Measurements from ENCODE around the gene DIS3L2.

DIS3L2 gene

DNA sequence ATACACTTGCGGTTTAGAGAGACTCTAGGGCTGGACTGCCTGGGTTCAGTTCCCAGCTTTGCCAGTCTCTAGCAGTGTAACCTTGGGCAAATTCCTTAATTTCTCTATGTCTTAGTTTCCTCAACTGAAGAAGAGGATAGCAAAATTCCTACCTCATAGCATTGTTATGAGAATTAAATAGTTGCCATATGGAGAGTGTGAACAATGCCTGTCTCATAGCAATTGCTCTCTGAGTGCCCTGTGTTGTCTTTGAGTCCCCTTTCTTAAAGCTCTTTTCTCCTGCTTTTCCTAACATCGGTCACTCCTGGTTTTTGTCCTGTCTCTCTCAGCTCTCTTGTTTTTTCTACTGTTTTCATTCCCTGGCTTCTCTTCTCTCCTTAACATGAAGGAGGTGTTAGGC, 300.3 kb downstream of the DIS3L2 start:
- DNase-seq (ENCODE audit: low read depth) = no peak
- TF ChIP-seq, protein P1, sequence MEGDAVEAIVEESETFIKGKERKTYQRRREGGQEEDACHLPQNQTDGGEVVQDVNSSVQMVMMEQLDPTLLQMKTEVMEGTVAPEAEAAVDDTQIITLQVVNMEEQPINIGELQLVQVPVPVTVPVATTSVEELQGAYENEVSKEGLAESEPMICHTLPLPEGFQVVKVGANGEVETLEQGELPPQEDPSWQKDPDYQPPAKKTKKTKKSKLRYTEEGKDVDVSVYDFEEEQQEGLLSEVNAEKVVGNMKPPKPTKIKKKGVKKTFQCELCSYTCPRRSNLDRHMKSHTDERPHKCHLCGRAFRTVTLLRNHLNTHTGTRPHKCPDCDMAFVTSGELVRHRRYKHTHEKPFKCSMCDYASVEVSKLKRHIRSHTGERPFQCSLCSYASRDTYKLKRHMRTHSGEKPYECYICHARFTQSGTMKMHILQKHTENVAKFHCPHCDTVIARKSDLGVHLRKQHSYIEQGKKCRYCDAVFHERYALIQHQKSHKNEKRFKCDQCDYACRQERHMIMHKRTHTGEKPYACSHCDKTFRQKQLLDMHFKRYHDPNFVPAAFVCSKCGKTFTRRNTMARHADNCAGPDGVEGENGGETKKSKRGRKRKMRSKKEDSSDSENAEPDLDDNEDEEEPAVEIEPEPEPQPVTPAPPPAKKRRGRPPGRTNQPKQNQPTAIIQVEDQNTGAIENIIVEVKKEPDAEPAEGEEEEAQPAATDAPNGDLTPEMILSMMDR (IDR thresholded peaks at IDR 0.05; ENCODE audit: low read length, missing control alignments) = no peak
- H3K4me3 ChIP-seq (replicated peaks; ENCODE audit: low read depth, low read length) = no peak overlapping the region

DNA sequence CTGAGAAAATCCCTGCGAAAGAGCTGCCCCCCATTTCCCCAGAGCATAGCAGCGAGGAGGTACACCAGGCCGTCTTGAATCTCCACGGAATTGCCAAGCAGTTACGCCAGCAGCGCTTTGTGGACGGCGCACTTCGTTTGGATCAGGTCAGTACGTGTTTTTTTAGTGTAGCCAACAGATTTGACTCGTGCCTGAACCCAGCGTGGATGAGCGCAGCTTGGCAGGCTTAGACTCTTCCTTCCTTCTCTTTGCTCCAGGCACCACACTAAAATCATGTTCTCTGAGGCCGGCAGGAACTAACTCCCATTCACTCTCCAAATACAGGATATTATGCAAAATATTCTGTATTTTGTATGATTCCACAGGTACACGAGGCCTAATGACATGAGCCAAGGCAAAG, 301.8 kb downstream of the DIS3L2 start:
- no peak overlapping the region for H3K4me3 ChIP-seq (replicated peaks; ENCODE audit: low read depth, low read length)
- DNase-seq (ENCODE audit: low read depth) = no peak
- TF ChIP-seq, protein P1 (IDR thresholded peaks at IDR 0.05; ENCODE audit: low read length, missing control alignments) = no peak

DNA sequence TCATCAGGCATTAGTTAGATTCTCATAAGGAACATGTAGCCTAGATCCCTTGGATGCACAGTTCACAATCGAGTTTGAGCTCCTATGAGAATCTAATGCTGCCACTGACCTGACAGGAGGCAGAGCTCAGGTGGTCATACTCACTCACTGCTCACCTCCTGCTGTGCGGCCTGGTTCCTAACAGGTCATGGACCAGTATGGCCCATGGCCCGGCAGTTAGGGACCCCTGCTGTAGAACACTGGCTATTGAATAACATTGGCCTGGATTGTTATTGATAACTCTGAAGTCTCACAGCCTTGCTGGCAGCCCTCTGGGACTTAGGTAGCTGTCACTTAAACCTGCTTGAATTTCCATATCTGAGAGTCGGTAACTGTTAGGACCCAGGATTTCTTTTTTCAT, 302.6 kb downstream of the DIS3L2 start:
- TF ChIP-seq, protein P1 (IDR thresholded peaks at IDR 0.05; ENCODE audit: low read length, missing control alignments) = no peak
- DNase-seq (ENCODE audit: low read depth) = no peak
- H3K4me3 ChIP-seq (replicated peaks; ENCODE audit: low read depth, low read length) = no peak overlapping the region

DNA sequence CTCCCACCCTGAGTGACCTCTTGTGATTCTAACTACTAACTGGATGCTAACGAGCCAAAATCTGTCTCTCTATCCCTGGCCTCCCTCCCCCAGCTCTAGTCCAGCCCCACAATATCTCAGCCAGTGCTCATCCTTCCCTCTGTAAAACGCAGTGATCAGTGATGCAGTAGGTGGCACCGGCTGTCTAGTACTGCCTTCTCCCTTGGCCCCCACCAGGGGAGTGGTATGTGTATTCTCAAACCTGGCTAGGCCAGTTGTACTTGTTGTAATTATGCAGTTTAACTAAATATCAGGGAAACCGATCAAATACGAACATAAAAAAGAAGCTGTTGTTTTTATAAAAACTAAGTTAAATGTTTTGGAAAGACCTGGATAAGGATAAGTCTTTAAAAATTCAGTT, 303.8 kb downstream of the DIS3L2 start:
- no peak for DNase-seq (ENCODE audit: low read depth)
- TF ChIP-seq, protein P1 (IDR thresholded peaks at IDR 0.05; ENCODE audit: low read length, missing control alignments) = no peak
- no peak overlapping the region for H3K4me3 ChIP-seq (replicated peaks; ENCODE audit: low read depth, low read length)

DNA sequence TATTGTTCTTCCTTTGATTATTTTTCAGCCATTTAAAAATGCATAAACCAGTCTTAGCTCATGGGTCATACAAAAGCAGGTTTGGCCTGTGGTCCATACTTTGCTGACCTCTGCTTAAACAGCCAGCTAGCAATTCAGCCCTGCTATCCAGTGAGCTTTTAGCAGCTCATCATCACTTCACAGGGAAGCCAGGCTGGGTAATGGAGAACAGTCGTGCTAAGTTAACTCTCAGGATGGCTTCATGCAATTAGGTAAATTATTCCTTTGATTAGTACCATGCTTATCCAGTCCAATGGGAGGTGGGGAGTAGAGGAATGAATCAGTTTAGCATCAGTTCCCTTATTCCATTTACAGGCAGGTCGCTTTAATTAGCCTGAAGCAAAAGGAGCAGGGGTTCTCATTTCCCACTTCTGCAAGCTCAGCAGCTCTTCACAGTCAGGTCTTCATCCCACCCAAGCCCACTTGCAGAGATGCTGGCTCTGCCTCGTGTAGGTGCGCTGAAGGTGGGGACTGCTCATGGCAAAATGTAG, 307.2 kb downstream of the DIS3L2 start:
- TF ChIP-seq, protein P1 (IDR thresholded peaks at IDR 0.05; ENCODE audit: low read length, missing control alignments) = no peak
- no peak overlapping the region for H3K4me3 ChIP-seq (replicated peaks; ENCODE audit: low read depth, low read length)
- no peak for DNase-seq (ENCODE audit: low read depth)

DNA sequence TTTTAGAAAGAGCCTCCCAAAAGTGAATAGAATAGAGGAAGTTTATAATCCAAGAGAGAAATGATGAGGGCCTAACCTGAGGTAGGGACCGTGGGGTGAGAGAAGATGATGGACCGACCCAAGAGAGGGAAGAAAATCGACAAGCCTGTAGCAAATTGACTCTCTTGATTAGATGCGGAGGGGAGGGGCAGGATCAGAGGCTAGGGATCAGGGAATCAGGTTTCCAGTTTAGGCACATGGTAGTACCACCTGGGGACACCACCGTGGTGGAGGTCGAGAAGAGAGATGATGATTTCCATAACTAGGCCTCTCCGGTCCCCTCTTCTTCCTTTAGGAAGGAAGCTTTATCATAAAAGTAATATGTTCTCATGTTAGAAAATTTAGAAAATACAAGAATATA, 308.4 kb downstream of the DIS3L2 start:
- H3K4me3 ChIP-seq (replicated peaks; ENCODE audit: low read depth, low read length) = no peak overlapping the region
- DNase-seq (ENCODE audit: low read depth) = no peak
- TF ChIP-seq, protein P1 (IDR thresholded peaks at IDR 0.05; ENCODE audit: low read length, missing control alignments) = no peak

DNA sequence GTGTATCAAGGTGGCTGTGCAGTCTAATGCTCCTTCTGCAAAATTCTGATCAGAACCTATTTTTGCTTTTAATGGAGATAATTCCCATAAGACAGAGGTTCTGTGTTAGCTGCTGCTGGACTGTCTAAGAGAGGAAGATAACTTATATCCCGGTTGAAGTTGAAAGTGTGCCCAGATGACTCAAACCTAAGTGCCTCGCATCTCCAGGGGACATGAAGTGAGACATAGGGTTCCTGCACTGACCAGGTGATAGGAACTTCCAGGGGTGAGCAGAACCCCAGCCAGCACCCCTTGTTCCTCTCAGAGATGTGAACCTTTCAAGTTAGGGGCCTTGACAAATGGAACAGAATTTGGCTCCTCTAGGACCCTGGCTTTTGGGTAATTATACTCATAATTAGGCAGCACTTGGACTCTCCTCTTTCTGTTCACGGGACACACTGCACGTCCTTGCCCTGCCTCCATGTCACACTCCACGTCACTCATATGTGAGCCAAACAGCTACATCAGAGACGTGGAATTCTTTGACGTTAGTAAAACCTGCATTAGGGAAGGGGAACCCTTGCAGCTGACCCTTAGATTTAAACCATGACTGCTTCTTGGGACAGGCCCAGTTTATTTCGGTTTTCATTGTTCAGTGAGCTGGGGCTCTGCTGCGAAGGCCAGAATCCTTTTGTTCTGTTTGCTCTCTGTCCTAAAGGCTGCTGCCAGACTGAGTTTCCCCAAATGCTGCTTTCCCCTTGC, 312.6 kb downstream of the DIS3L2 start:
- no peak overlapping the region for H3K4me3 ChIP-seq (replicated peaks; ENCODE audit: low read depth, low read length)
- DNase-seq (ENCODE audit: low read depth) = no peak
- TF ChIP-seq, protein P1 (IDR thresholded peaks at IDR 0.05; ENCODE audit: low read length, missing control alignments) = no peak
